GM23338 (cell line): ENCODE data around the gene LRRC51. TPM values are rescaled to one million over a fixed set of nuclear protein-coding genes. Genes with fewer than 3 reads are reported as not detected.

Source experiments
- ATAC-seq: fragments of 200-7000 bp; cut with Tn5 transposase; 3 replicates; pipeline ENCODE4 v1.9.1; 2020
- DNase-seq: peaks from one replicate; pipeline ENCODE4 v3.0.0-alpha.2; 2015; ENCODE audit warnings: low spot score
- H2AFZ ChIP-seq: fragments of 200-600 bp; sonication (generic); 2 replicates; pipeline ENCODE4 v1.8.0; 2016; ENCODE audit warnings: antibody characterized with exemption, mild to moderate bottlenecking, moderate library complexity
- H3F3A ChIP-seq: fragments of 200-600 bp; sonication (generic); replicated peaks from 2 replicates; pipeline ENCODE4 v1.8.0; 2017; ENCODE audit warnings: antibody characterized with exemption, mixed run types, low read depth
- H3K27ac ChIP-seq: fragments of 200-600 bp; sonication (generic); 2 replicates; pipeline ENCODE4 v1.6.1; 2016; ENCODE audit warnings: low read depth
- H3K27me3 ChIP-seq: fragments of 200-600 bp; sonication (generic); 2 replicates; pipeline ENCODE4 v1.8.0; 2016; ENCODE audit warnings: mild to moderate bottlenecking, mixed run types, moderate library complexity; ENCODE audit not compliant: insufficient read depth
- H3K36me3 ChIP-seq: fragments of 200-600 bp; sonication (generic); 2 replicates; pipeline ENCODE4 v1.8.0; 2016; ENCODE audit warnings: mild to moderate bottlenecking; ENCODE audit not compliant: insufficient read depth
- H3K4me1 ChIP-seq: fragments of 200-600 bp; sonication (generic); 2 replicates; pipeline ENCODE4 v1.8.0; 2016; ENCODE audit warnings: mild to moderate bottlenecking, moderate library complexity; ENCODE audit not compliant: insufficient read depth
- H3K4me2 ChIP-seq: fragments of 200-600 bp; sonication (generic); 2 replicates; pipeline ENCODE4 v1.7.1; 2017; ENCODE audit warnings: mixed run types
- H3K4me3 ChIP-seq: fragments of 200-600 bp; sonication (generic); 2 replicates; pipeline ENCODE4 v1.6.1; 2016; ENCODE audit warnings: mixed run types
- H3K79me2 ChIP-seq: fragments of 200-600 bp; sonication (generic); replicated peaks from 2 replicates; pipeline ENCODE4 v1.8.0; 2017; ENCODE audit warnings: mild to moderate bottlenecking; ENCODE audit not compliant: insufficient read depth
- H3K9me2 ChIP-seq: fragments of 200-600 bp; sonication (generic); 2 replicates; pipeline ENCODE4 v1.8.0; 2017; ENCODE audit not compliant: insufficient read depth
- H4K20me1 ChIP-seq: fragments of 200-600 bp; sonication (generic); replicated peaks from 2 replicates; pipeline ENCODE4 v1.8.0; 2017; ENCODE audit warnings: mild to moderate bottlenecking; ENCODE audit not compliant: insufficient read depth
- H3K27ac Mint-ChIP-seq: 2 replicates; pipeline ENCODE4 v1.8.0; 2020; ENCODE audit warnings: inconsistent platforms, mild to moderate bottlenecking, moderate library complexity, mixed read lengths
- H3K27me3 Mint-ChIP-seq: 3 replicates; pipeline ENCODE4 v1.8.0; 2022; ENCODE audit warnings: low read depth, mild to moderate bottlenecking, moderate library complexity, mixed read lengths, inconsistent platforms; ENCODE audit not compliant: insufficient read depth, poor library complexity
- H3K36me3 Mint-ChIP-seq: 3 replicates; pipeline ENCODE4 v1.8.0; 2021; ENCODE audit warnings: low read depth, mild to moderate bottlenecking, inconsistent platforms, moderate library complexity, mixed read lengths
- H3K4me1 Mint-ChIP-seq: 3 replicates; pipeline ENCODE4 v1.8.0; 2020; ENCODE audit warnings: mild to moderate bottlenecking, inconsistent platforms, mixed read lengths
- H3K4me3 Mint-ChIP-seq: 3 replicates; pipeline ENCODE4 v1.8.0; 2021; ENCODE audit warnings: moderate library complexity, mild to moderate bottlenecking, inconsistent platforms, mixed read lengths
- H3K9me3 Mint-ChIP-seq: 3 replicates; pipeline ENCODE4 v1.8.0; 2020; ENCODE audit warnings: moderate library complexity, mild to moderate bottlenecking, inconsistent platforms, mixed read lengths
- CREB1 ChIP-seq: fragments of 250-450 bp; sonication (Bioruptor Pico); IDR thresholded peaks from 2 replicates; pipeline ENCODE4 v1.5.0; 2020; ENCODE audit warnings: low read depth, mild to moderate bottlenecking, moderate library complexity
- EZH2 ChIP-seq: fragments of 200-600 bp; sonication (generic); IDR thresholded peaks from one replicate; pipeline ENCODE4 v1.8.0; 2017; ENCODE audit warnings: antibody characterized with exemption, mild to moderate bottlenecking, low read depth; ENCODE audit not compliant: unreplicated experiment
- EZH2phosphoT487 ChIP-seq: fragments of 200-600 bp; sonication (generic); IDR thresholded peaks from one replicate; pipeline ENCODE4 v1.8.1; 2018; ENCODE audit warnings: antibody characterized with exemption; ENCODE audit not compliant: unreplicated experiment
- JUNB ChIP-seq: IDR thresholded peaks from one replicate; pipeline ENCODE4 v1.6.1; 2016; ENCODE audit warnings: antibody characterized with exemption; ENCODE audit not compliant: unreplicated experiment
- NANOG ChIP-seq: IDR thresholded peaks from 2 replicates; pipeline ENCODE4 v1.6.1; 2016; ENCODE audit warnings: antibody characterized with exemption, borderline replicate concordance
- POLR2AphosphoS5 ChIP-seq: IDR thresholded peaks from 2 replicates; pipeline ENCODE4 v1.6.1; 2016; ENCODE audit warnings: antibody characterized with exemption, low read depth
- STAT1 ChIP-seq: IDR thresholded peaks from one replicate; pipeline ENCODE4 v1.6.1; 2016; ENCODE audit warnings: antibody characterized with exemption; ENCODE audit not compliant: unreplicated experiment
- ZNF114 ChIP-seq: fragments of 250-450 bp; sonication (Bioruptor Pico); IDR thresholded peaks from 2 replicates; pipeline ENCODE4 v1.5.0; 2020; ENCODE audit warnings: mild to moderate bottlenecking, moderate library complexity
- ZNF331 ChIP-seq: fragments of 250-450 bp; sonication (Bioruptor Pico); IDR thresholded peaks from 2 replicates; pipeline ENCODE4 v1.5.0; 2020; ENCODE audit warnings: low read depth, mild to moderate bottlenecking, moderate library complexity
- polyA plus RNA-seq: library from polyadenylated mRNA; unstranded; fragments of >200 nt; fragmentation: Nextera tagmentation; extraction: Ambion mirVana; gene quantifications from 2 replicates; pipeline ENCODE4 v1.2.1, GENCODE V29; 2016
- total RNA-seq: library from RNA; depleted of rRNA; stranded (reverse); fragments of >200 nt; shearing (Covaris generic); gene quantifications from 2 replicates; pipeline ENCODE4 v1.2.3, GENCODE V29; 2014
- TF ChIP-seq, protein P1 (sequence below), 2 experiments: fragments of 200-600 bp in 1 of 2; sonication (generic) in 1 of 2; conservative IDR thresholded peaks; 2 replicates each; pipeline versions ENCODE4 v1.5.1 to v1.6.1; 2016 to 2017; ENCODE audit warnings: antibody characterized with exemption in 2 of 2, low read depth in 2 of 2, mild to moderate bottlenecking in 2 of 2, moderate library complexity in 1 of 2
- TF ChIP-seq, protein P2 (sequence below): fragments of 250-450 bp; sonication (Bioruptor Pico); IDR thresholded peaks from 2 replicates; pipeline ENCODE4 v1.5.0; 2020; ENCODE audit warnings: mild to moderate bottlenecking, moderate library complexity
- TF ChIP-seq, protein P3 (sequence below): IDR thresholded peaks from one replicate; pipeline ENCODE4 v1.6.1; 2018; ENCODE audit warnings: antibody characterized with exemption; ENCODE audit not compliant: unreplicated experiment
- TF ChIP-seq, protein P4 (sequence below): IDR thresholded peaks from 2 replicates; pipeline ENCODE4 v1.6.1; 2016; ENCODE audit warnings: antibody characterized with exemption

Gene LRRC51
- total and polyA plus RNA-seq, 2 experiments from 2014 or later, result 3.6 to 4.2 TPM

DNA sequence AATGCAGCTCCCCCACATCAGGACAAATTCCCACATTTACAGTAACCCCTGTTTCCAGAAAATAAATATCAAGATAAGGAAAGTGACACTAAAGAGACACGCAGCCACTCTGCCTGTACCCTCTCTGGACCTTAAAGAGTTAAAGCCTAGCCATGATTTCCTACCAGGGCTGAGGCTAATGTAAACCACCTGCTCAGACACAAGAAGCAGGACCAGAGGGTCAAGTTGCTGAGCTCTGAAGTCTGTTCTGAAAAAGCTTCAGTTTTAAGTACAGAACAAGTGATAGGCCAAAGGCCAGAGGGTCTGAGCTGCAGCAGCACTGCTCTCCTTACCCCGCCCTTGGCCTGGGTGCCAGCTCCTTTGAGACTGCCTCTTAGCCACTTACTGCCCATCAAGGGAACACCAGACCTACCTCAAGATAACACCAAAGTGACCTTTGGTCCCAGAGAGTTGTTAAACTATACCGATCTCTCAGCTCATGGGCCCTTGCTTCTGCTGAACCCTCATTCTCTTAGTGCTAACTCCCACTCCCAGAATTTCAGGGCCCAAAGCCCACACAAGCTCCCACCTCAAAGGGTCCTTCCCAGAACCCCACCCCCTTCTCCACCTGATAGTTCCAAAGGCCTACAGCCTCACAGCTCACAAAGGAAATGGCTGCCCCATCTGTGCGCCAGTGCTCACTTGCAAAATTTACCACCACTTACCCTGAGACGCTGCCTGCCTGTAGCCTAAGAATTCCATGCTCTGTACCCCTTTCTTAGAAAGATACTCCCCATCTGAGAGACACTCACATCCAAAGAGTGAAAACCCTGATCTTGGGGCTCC lies 41.4 kb upstream of the LRRC51 start:
- H3K4me3 Mint-ChIP-seq, result no peak overlapping the region; the same call in 1 of the 3 replicates

More for the DNA sequence above, 41.4 kb upstream of the LRRC51 start:
- H3K4me3 ChIP-seq, result peak overlapping the region; percentile 51; the same call in 1 of the 2 replicates
- H3K27ac Mint-ChIP-seq, result no peak overlapping the region
- peaks cover 41% of the 10 kb centered on the region for H3K4me1 ChIP-seq
- no peaks in the 10 kb centered on the region for H3K9me2 ChIP-seq
- H3K36me3 Mint-ChIP-seq, result peaks cover 15% of the 10 kb centered on the region
- H3K27me3 ChIP-seq, result no peaks in the 10 kb centered on the region
- H3K27ac ChIP-seq, result peak overlapping the region; percentile 47
- TF ChIP-seq, protein P1, sequence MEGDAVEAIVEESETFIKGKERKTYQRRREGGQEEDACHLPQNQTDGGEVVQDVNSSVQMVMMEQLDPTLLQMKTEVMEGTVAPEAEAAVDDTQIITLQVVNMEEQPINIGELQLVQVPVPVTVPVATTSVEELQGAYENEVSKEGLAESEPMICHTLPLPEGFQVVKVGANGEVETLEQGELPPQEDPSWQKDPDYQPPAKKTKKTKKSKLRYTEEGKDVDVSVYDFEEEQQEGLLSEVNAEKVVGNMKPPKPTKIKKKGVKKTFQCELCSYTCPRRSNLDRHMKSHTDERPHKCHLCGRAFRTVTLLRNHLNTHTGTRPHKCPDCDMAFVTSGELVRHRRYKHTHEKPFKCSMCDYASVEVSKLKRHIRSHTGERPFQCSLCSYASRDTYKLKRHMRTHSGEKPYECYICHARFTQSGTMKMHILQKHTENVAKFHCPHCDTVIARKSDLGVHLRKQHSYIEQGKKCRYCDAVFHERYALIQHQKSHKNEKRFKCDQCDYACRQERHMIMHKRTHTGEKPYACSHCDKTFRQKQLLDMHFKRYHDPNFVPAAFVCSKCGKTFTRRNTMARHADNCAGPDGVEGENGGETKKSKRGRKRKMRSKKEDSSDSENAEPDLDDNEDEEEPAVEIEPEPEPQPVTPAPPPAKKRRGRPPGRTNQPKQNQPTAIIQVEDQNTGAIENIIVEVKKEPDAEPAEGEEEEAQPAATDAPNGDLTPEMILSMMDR (conservative IDR thresholded peaks at IDR 0.05; ENCODE audit: low read depth in 2 of 2), result no peak
- no peak for TF ChIP-seq POLR2AphosphoS5
- TF ChIP-seq NANOG, result no peak
- no peak for TF ChIP-seq EZH2phosphoT487
- TF ChIP-seq, protein P2, sequence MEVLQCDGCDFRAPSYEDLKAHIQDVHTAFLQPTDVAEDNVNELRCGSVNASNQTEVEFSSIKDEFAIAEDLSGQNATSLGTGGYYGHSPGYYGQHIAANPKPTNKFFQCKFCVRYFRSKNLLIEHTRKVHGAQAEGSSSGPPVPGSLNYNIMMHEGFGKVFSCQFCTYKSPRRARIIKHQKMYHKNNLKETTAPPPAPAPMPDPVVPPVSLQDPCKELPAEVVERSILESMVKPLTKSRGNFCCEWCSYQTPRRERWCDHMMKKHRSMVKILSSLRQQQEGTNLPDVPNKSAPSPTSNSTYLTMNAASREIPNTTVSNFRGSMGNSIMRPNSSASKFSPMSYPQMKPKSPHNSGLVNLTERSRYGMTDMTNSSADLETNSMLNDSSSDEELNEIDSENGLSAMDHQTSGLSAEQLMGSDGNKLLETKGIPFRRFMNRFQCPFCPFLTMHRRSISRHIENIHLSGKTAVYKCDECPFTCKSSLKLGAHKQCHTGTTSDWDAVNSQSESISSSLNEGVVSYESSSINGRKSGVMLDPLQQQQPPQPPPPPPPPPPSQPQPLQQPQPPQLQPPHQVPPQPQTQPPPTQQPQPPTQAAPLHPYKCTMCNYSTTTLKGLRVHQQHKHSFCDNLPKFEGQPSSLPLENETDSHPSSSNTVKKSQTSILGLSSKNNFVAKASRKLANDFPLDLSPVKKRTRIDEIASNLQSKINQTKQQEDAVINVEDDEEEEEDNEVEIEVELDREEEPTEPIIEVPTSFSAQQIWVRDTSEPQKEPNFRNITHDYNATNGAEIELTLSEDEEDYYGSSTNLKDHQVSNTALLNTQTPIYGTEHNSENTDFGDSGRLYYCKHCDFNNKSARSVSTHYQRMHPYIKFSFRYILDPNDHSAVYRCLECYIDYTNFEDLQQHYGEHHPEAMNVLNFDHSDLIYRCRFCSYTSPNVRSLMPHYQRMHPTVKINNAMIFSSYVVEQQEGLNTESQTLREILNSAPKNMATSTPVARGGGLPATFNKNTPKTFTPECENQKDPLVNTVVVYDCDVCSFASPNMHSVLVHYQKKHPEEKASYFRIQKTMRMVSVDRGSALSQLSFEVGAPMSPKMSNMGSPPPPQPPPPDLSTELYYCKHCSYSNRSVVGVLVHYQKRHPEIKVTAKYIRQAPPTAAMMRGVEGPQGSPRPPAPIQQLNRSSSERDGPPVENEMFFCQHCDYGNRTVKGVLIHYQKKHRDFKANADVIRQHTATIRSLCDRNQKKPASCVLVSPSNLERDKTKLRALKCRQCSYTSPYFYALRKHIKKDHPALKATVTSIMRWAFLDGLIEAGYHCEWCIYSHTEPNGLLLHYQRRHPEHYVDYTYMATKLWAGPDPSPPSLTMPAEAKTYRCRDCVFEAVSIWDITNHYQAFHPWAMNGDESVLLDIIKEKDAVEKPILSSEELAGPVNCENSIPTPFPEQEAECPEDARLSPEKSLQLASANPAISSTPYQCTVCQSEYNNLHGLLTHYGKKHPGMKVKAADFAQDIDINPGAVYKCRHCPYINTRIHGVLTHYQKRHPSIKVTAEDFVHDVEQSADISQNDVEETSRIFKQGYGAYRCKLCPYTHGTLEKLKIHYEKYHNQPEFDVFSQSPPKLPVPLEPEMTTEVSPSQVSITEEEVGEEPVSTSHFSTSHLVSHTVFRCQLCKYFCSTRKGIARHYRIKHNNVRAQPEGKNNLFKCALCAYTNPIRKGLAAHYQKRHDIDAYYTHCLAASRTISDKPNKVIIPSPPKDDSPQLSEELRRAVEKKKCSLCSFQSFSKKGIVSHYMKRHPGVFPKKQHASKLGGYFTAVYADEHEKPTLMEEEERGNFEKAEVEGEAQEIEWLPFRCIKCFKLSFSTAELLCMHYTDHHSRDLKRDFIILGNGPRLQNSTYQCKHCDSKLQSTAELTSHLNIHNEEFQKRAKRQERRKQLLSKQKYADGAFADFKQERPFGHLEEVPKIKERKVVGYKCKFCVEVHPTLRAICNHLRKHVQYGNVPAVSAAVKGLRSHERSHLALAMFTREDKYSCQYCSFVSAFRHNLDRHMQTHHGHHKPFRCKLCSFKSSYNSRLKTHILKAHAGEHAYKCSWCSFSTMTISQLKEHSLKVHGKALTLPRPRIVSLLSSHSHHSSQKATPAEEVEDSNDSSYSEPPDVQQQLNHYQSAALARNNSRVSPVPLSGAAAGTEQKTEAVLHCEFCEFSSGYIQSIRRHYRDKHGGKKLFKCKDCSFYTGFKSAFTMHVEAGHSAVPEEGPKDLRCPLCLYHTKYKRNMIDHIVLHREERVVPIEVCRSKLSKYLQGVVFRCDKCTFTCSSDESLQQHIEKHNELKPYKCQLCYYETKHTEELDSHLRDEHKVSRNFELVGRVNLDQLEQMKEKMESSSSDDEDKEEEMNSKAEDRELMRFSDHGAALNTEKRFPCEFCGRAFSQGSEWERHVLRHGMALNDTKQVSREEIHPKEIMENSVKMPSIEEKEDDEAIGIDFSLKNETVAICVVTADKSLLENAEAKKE (CRISPR knock-in tag), result no peak
- TF ChIP-seq STAT1, result no peak
- no peak for TF ChIP-seq ZNF114 (CRISPR knock-in tag)
- no peak for TF ChIP-seq CREB1
- no peak for TF ChIP-seq JUNB
- TF ChIP-seq, protein P3, sequence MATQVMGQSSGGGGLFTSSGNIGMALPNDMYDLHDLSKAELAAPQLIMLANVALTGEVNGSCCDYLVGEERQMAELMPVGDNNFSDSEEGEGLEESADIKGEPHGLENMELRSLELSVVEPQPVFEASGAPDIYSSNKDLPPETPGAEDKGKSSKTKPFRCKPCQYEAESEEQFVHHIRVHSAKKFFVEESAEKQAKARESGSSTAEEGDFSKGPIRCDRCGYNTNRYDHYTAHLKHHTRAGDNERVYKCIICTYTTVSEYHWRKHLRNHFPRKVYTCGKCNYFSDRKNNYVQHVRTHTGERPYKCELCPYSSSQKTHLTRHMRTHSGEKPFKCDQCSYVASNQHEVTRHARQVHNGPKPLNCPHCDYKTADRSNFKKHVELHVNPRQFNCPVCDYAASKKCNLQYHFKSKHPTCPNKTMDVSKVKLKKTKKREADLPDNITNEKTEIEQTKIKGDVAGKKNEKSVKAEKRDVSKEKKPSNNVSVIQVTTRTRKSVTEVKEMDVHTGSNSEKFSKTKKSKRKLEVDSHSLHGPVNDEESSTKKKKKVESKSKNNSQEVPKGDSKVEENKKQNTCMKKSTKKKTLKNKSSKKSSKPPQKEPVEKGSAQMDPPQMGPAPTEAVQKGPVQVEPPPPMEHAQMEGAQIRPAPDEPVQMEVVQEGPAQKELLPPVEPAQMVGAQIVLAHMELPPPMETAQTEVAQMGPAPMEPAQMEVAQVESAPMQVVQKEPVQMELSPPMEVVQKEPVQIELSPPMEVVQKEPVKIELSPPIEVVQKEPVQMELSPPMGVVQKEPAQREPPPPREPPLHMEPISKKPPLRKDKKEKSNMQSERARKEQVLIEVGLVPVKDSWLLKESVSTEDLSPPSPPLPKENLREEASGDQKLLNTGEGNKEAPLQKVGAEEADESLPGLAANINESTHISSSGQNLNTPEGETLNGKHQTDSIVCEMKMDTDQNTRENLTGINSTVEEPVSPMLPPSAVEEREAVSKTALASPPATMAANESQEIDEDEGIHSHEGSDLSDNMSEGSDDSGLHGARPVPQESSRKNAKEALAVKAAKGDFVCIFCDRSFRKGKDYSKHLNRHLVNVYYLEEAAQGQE, result no peak
- no peak for TF ChIP-seq EZH2
- TF ChIP-seq, protein P4, sequence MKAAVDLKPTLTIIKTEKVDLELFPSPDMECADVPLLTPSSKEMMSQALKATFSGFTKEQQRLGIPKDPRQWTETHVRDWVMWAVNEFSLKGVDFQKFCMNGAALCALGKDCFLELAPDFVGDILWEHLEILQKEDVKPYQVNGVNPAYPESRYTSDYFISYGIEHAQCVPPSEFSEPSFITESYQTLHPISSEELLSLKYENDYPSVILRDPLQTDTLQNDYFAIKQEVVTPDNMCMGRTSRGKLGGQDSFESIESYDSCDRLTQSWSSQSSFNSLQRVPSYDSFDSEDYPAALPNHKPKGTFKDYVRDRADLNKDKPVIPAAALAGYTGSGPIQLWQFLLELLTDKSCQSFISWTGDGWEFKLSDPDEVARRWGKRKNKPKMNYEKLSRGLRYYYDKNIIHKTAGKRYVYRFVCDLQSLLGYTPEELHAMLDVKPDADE, result no peak
- TF ChIP-seq ZNF331, result no peak
- H3K4me2 ChIP-seq, result peak overlapping the region; percentile 71
- H3K36me3 ChIP-seq, result no peaks in the 10 kb centered on the region; the same call in none of the 2 replicates
- H3F3A ChIP-seq, result peaks cover 5% of the 10 kb centered on the region
- peaks cover 6% of the 10 kb centered on the region; the same call in 1 of the 2 replicates for H4K20me1 ChIP-seq
- peaks cover 4% of the 10 kb centered on the region for H3K27me3 Mint-ChIP-seq
- H3K4me1 Mint-ChIP-seq, result peaks cover 7% of the 10 kb centered on the region
- H3K79me2 ChIP-seq, result peaks cover 77% of the 10 kb centered on the region
- no peak for ATAC-seq
- peak; percentile 19 for DNase-seq
- no peak overlapping the region for H2AFZ ChIP-seq
- H3K9me3 Mint-ChIP-seq, result no peaks in the 10 kb centered on the region
